T-helper 1 cell treated with Interleukin-12 subunit alpha and Interleukin-12 subunit beta and Interleukin-4 antibody, amounts not matched to agents 30 μg/mL and 1 μg/mL, for 36 hours (primary cell): ENCODE results near the gene KDM4E.
"Not testable (repeated sequence)": the region's sequence is repeated elsewhere in the genome, so short reads cannot be mapped to it uniquely, and the experiment has no call there.

Experiments
- H3K27ac Mint-ChIP-seq: one replicate; pipeline ENCODE4 v1.8.0; 2021; ENCODE audit warnings: mild to moderate bottlenecking, mixed read lengths
- H3K27me3 Mint-ChIP-seq: one replicate; pipeline ENCODE4 v1.8.0; 2021; ENCODE audit warnings: low read depth, mixed read lengths
- H3K36me3 Mint-ChIP-seq: one replicate; pipeline ENCODE4 v1.8.0; 2021; ENCODE audit warnings: low read depth, mixed read lengths
- H3K4me1 Mint-ChIP-seq: one replicate; pipeline ENCODE4 v1.8.0; 2021; ENCODE audit warnings: low read depth, mixed read lengths
- H3K4me3 Mint-ChIP-seq: one replicate; pipeline ENCODE4 v1.8.0; 2021; ENCODE audit warnings: mild to moderate bottlenecking, moderate library complexity, mixed read lengths
- H3K9me3 Mint-ChIP-seq: one replicate; pipeline ENCODE4 v1.8.0; 2021; ENCODE audit warnings: mixed read lengths

The KDM4E gene

GRCh38 chr11:95024958-95025357 is at the start of gene KDM4E:
Gene KDM4E (plus strand): TSS chr11:95025258. CDS start chr11:95025558, 300 bp downstream.
- Mint-ChIP-seq H3K4me1 (no peaks in the 10 kb centered on the region), H3K27ac (no peak within 1 kb of the TSS), H3K9me3 (no peaks in the 10 kb centered on the region), H3K27me3 (no peaks in the 10 kb centered on the region), H3K4me3 (no peak within 1 kb of the TSS), H3K36me3 (no peaks in the 10 kb centered on the region)

GRCh38 chr11:94975599-94975998 is 49.5 kb upstream of the KDM4E start:
- H3K36me3 Mint-ChIP-seq, result peaks cover 8% of the 10 kb centered on the region
- H3K9me3 Mint-ChIP-seq, result peaks cover 6% of the 10 kb centered on the region
- H3K27me3 Mint-ChIP-seq, result no peaks in the 10 kb centered on the region
- H3K27ac Mint-ChIP-seq, result no peak overlapping the region
- H3K4me1 Mint-ChIP-seq, result peaks cover 21% of the 10 kb centered on the region
- H3K4me3 Mint-ChIP-seq, result no peak overlapping the region

GRCh38 chr11:94987378-94987777 is 37.7 kb upstream of the KDM4E start:
- Mint-ChIP-seq H3K27me3 (peaks cover 33% of the 10 kb centered on the region), H3K36me3 (no peaks in the 10 kb centered on the region), H3K9me3 (no peaks in the 10 kb centered on the region), H3K27ac (no peak overlapping the region), H3K4me1 (no peaks in the 10 kb centered on the region), H3K4me3 (no peak overlapping the region)

- H3K4me1 Mint-ChIP-seq, result no peaks in the 10 kb centered on the region
- H3K4me3 Mint-ChIP-seq, result no peak overlapping the region
- H3K36me3 Mint-ChIP-seq, result no peaks in the 10 kb centered on the region
- no peaks in the 10 kb centered on the region for H3K9me3 Mint-ChIP-seq
- H3K27ac Mint-ChIP-seq, result no peak overlapping the region
- H3K27me3 Mint-ChIP-seq, result peaks cover 33% of the 10 kb centered on the region
Observed at GRCh38 chr11:94988748-94989147, 36.3 kb upstream of the KDM4E start.

- Mint-ChIP-seq H3K27me3 (peaks cover 20% of the 10 kb centered on the region), H3K36me3 (no peaks in the 10 kb centered on the region), H3K9me3 (no peaks in the 10 kb centered on the region), H3K4me1 (no peaks in the 10 kb centered on the region), H3K27ac (no peak overlapping the region), H3K4me3 (no peak overlapping the region)
Observed at GRCh38 chr11:94993400-94993943, 31.6 kb upstream of the KDM4E start.

GRCh38 chr11:94997437-94997836 is 27.6 kb upstream of the KDM4E start:
- no peak overlapping the region for H3K4me3 Mint-ChIP-seq
- no peak overlapping the region for H3K27ac Mint-ChIP-seq
- no peaks in the 10 kb centered on the region for H3K27me3 Mint-ChIP-seq
- no peaks in the 10 kb centered on the region for H3K4me1 Mint-ChIP-seq
- no peaks in the 10 kb centered on the region for H3K9me3 Mint-ChIP-seq
- H3K36me3 Mint-ChIP-seq, result no peaks in the 10 kb centered on the region

- Mint-ChIP-seq H3K27me3 (no peaks in the 10 kb centered on the region), H3K27ac (no peak overlapping the region)
Observed at GRCh38 chr11:94998285-94998684, 26.8 kb upstream of the KDM4E start.

GRCh38 chr11:95003716-95004115 is 21.3 kb upstream of the KDM4E start:
- Mint-ChIP-seq H3K9me3 (no peaks in the 10 kb centered on the region), H3K4me3 (no peak overlapping the region), H3K27ac (no peak overlapping the region), H3K36me3 (no peaks in the 10 kb centered on the region), H3K27me3 (peaks cover 21% of the 10 kb centered on the region), H3K4me1 (no peaks in the 10 kb centered on the region)

More at GRCh38 chr11:94998285-94998684, 26.8 kb upstream of the KDM4E start:
- Mint-ChIP-seq H3K9me3 (no peaks in the 10 kb centered on the region), H3K4me1 (no peaks in the 10 kb centered on the region), H3K4me3 (no peak overlapping the region), H3K36me3 (no peaks in the 10 kb centered on the region)

GRCh38 chr11:95005642-95006041 is 19.4 kb upstream of the KDM4E start:
- Mint-ChIP-seq H3K4me1 (no peaks in the 10 kb centered on the region), H3K9me3 (no peaks in the 10 kb centered on the region), H3K27me3 (peaks cover 36% of the 10 kb centered on the region), H3K4me3 (no peak overlapping the region), H3K36me3 (no peaks in the 10 kb centered on the region), H3K27ac (no peak overlapping the region)

- no peak overlapping the region for H3K4me3 Mint-ChIP-seq
- H3K9me3 Mint-ChIP-seq, result no peaks in the 10 kb centered on the region
- H3K27ac Mint-ChIP-seq, result no peak overlapping the region
- H3K4me1 Mint-ChIP-seq, result no peaks in the 10 kb centered on the region
- H3K36me3 Mint-ChIP-seq, result no peaks in the 10 kb centered on the region
- peaks cover 35% of the 10 kb centered on the region for H3K27me3 Mint-ChIP-seq
Observed at GRCh38 chr11:95011376-95011775, 13.7 kb upstream of the KDM4E start.

GRCh38 chr11:95014184-95014821 is 10.8 kb upstream of the KDM4E start:
- no peaks in the 10 kb centered on the region for H3K4me1 Mint-ChIP-seq
- no peaks in the 10 kb centered on the region for H3K36me3 Mint-ChIP-seq
- H3K4me3 Mint-ChIP-seq, result no peak overlapping the region
- H3K27ac Mint-ChIP-seq, result no peak overlapping the region
- H3K9me3 Mint-ChIP-seq, result no peaks in the 10 kb centered on the region
- peaks cover 18% of the 10 kb centered on the region for H3K27me3 Mint-ChIP-seq

GRCh38 chr11:95016139-95016538 is 8.9 kb upstream of the KDM4E start:
- H3K4me3 Mint-ChIP-seq, result no peak overlapping the region
- no peaks in the 10 kb centered on the region for H3K36me3 Mint-ChIP-seq
- no peaks in the 10 kb centered on the region for H3K4me1 Mint-ChIP-seq
- peaks cover 4% of the 10 kb centered on the region for H3K27me3 Mint-ChIP-seq
- H3K27ac Mint-ChIP-seq, result no peak overlapping the region
- H3K9me3 Mint-ChIP-seq, result no peaks in the 10 kb centered on the region

- H3K4me3 Mint-ChIP-seq, H3K9me3 Mint-ChIP-seq, H3K27ac Mint-ChIP-seq, H3K4me1 Mint-ChIP-seq, H3K27me3 Mint-ChIP-seq, H3K36me3 Mint-ChIP-seq: not testable (repeated sequence)
Observed at GRCh38 chr11:95021468-95021867, 3.6 kb upstream of the KDM4E start.

- H3K9me3 Mint-ChIP-seq, H3K27ac Mint-ChIP-seq, H3K36me3 Mint-ChIP-seq, H3K4me1 Mint-ChIP-seq, H3K27me3 Mint-ChIP-seq, H3K4me3 Mint-ChIP-seq: not testable (repeated sequence)
Observed at GRCh38 chr11:95025594-95025993, 536 bp downstream of the KDM4E start.

GRCh38 chr11:95028357-95028756 is 3.3 kb downstream of the KDM4E start:
- peaks cover 12% of the 10 kb centered on the region for H3K27me3 Mint-ChIP-seq
- H3K27ac Mint-ChIP-seq, result no peak overlapping the region
- no peak overlapping the region for H3K4me3 Mint-ChIP-seq

GRCh38 chr11:95033051-95033450 is 8.0 kb downstream of the KDM4E start:
- Mint-ChIP-seq H3K4me1 (no peaks in the 10 kb centered on the region), H3K9me3 (no peaks in the 10 kb centered on the region), H3K27ac (no peak overlapping the region), H3K36me3 (no peaks in the 10 kb centered on the region), H3K27me3 (peaks cover 34% of the 10 kb centered on the region), H3K4me3 (no peak overlapping the region)

More at GRCh38 chr11:95028357-95028756, 3.3 kb downstream of the KDM4E start:
- Mint-ChIP-seq H3K9me3 (no peaks in the 10 kb centered on the region), H3K36me3 (no peaks in the 10 kb centered on the region), H3K4me1 (no peaks in the 10 kb centered on the region)
